NCI-H446 treated with DMSO at 0.1 percent for 48 hours (cell line): ENCODE measurements around the gene KIAA1217.

Experiments
- DNase-seq: peaks from one replicate; lab custom pipeline; 2025; lab: John Stamatoyannopoulos, UW

Gene KIAA1217

DNA sequence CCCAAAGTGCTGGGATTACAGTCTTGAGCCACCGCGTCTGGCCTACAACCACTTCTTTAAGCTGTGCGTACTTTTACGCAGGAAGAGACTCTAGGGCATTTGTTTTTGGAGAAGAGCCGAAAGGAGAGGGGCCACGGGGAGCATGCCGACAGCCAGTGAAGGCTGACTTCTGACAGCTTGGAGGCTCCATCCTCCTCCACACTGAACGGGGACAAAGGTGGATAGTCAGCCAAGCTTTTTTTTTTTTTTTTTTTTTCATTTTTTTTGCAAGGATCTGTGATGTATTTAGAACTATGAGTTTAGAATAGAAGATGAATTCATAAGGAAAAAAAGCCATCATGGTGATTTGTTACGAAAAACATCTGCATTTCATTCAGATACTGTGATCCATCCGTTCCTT, 293.1 kb downstream of the KIAA1217 start:
- DNase-seq = no peak

DNA sequence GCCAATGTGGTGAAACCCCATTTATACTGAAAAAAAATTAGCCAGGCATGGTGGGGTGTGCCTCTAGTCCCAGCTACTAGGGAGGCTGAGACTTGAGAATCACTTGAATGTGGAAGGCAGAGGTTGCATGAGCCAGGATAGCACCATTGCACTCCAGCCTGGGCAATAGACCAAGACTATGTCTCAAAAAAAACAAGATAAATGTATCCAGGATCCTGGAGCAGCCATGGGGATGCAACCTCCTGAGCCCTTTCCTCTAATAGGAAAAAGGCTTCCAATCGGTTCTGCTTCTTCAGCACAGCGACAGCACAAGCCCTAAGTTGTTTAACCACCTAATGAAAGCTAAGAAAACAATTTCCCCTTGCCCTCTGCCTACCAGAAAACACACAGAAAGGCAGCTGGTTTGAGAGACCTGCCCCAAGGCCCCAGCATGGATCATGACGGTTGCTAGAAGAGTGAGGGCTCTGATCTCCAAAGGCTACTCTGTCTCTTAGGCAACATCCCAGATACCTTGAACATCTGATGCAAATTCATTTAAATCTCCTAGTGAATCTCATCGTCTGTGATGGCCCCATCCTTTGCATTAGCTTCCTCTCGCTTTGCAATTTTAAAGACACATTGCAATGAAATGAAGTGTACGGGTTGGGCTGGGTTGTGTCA, 294.0 kb downstream of the KIAA1217 start:
- no peak for DNase-seq

DNA sequence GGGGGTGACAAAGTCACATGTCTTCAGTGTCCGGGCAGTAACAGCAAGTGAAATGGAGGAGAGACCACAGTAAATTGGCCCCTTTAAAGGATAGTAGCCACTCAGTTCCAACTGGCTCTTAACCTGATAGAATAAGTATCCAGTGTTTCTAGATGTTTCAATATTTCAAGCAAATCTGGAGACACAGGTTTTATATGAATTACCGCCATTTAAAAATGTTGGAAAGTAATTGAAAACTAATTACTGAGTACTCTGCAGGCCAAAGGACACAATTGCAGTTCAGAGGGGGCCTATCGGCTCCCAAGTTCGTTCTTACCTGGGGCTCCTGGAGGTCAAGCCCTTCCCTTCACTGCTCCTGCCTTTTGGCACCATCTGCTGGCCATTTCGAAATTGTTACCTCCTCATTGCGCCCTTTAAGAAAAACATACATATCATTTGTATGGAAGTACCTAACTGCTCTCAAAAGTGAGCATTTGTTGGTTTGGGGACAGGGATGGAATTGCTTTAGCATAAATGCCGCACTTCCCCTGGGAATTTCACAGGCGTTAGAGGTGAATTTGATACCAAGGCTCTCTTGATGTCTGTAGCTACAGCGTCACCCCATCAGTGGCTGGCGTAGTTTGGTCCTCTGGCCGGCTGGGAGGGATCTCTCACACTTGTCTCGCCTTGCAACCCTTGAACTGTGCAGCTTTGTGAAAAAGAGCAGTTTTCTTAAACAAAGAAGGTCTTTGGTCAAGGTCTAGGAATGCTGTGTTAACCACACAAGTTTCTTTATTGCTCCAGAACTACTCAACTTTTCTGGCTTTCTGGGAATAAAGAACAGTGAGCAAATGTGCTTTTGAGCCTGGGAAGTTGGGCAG, 294.8 kb downstream of the KIAA1217 start:
- DNase-seq = no peak

DNA sequence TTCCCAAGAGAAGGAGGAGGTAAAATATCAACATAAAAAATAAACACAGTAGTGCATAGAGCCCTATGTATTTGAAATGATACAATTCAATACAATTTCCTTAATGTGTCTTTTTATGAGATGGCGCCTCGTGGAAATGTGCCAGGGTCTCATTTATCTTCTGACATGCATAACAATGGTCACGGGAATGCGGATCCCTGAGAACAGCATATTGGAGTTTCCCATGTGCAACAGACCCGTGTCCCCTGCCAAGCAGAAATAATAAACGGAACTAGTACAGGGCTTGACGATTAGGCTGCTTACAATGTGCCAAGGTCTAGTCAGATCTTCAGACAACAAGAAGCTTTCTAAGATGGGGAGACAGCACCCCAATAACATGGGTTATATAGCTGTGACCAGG, 296.8 kb downstream of the KIAA1217 start:
- DNase-seq = no peak

GRCh38 chr10:24513155-24513554, 304.2 kb downstream of the KIAA1217 start:
- no peak for DNase-seq

DNA sequence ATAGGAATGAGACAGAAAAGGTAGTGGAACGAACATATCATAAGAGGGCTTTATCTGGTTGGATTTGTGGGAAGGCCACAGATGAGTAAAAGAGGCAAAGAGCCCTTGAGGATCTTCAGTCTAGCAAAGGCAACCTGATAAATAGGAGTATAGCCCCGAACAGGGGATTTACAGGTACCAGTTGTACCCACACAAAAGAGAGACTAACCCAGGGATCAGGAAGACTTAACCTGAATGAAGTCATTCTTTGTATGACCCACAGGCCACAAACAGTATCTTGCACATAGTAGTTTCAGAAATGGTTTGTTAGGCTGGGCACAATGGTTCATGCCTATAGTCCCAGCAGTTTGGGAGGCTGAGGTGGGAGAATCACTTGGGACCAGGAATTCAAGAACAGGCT, 306.5 kb downstream of the KIAA1217 start:
- DNase-seq = no peak

GRCh38 chr10:24518411-24518810, 309.5 kb downstream of the KIAA1217 start:
- DNase-seq = no peak

DNA sequence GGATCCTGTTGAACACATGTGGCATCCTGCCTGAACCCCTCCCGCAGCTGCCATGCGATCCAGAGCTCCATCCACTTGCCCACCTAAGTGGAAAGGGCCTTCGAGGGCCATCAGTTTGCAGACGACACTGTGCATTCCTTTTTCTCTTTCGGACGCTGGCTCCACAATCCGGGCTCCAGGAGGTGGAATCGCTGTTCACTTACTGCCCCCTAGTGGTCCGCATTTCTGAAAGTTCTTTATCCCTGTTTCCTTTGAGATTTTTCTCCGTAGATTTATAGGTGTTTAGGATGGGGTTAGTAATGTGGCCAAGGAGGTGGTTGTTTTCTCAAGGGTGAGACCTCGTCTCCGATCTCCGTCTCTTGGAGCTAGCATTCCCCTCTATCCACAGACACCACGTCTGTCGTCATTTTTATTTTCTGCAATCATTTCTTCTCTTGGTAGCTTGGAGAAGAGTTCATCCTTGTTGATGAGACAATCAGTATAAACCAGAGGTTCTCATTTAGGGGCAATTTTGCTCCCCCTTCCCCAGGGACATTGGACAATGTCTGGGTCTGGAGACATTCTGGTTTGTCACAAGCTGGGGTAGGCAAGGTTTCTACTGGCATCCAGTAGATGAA, 310.2 kb downstream of the KIAA1217 start:
- DNase-seq = no peak

DNA sequence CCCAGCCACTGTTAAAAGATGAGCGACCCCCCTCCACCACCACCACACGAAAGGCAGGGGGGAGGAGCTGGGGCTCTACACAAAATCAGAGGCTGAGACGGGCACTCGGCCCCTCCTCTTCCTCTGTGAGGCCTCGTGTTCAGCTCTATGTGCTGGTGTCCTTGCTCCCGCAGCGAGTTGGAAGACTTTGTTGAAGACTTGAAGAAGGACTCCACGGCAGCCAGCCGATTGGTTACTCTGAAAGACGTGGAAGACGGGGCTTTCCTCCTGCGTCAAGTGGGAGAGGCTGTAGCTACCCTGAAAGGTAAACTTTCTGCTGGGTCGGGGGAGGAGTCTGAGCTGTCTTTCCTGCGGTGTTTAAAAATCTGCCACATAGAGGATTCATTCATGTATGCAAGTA, 311.0 kb downstream of the KIAA1217 start:
- no peak for DNase-seq

DNA sequence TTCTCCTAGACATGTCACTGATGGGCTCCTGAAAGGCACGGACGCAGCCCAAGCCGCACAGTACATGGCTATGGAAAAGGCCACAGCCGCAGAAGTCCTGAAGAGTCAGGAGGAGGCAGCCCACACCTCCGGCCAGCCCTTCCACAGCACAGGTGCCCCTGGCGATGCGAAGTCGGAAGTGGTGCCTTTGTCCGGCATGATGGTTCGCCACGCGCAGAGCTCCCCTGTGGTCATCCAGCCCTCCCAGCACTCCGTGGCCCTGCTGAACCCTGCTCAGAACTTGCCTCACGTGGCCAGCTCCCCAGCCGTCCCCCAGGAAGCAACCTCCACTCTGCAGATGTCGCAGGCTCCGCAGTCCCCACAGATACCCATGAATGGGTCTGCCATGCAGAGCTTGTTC, 315.4 kb downstream of the KIAA1217 start:
- DNase-seq = no peak

- DNase-seq = no peak
These were observed 317.2 kb downstream of the KIAA1217 start for GRCh38 chr10:24526085-24526649.

DNA sequence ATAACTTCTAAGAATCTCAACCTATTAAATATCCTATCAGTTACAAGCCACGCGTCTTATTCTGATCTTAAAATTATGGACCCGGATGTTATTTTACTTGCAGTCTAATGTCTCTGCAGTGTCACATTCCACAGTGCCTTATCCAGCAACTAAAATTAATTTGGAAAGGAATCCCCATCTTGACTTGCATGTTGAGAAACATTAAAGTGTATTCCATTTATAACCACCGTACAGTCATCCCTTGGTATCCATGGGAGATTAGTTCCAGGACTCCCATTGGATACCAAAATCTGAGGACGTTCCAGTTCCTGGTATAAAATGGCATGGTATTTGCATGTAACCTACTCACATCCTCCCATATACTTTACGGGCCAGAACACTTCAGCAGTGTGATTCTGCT, 320.0 kb downstream of the KIAA1217 start:
- DNase-seq = no peak

DNA sequence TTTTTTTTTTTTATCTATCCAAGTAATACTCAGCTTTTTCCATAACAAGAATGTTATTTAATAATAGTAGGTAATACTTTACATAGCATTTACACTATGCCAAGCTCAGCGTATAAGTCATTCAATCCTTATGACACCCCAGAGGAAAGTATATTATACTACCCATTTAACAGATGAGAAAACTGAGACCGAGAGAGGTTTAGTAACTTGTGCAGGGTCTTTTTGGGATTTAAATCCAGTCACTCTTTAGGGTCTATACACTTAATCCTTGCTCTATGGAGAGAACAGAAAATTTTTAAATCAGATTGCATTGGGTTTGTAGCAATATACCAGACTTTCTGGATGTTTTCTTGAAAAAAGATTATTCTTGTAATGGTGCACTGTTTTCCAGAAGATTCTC, 322.5 kb downstream of the KIAA1217 start:
- no peak for DNase-seq

GRCh38 chr10:24533981-24534380, 325.0 kb downstream of the KIAA1217 start:
- no peak for DNase-seq

DNA sequence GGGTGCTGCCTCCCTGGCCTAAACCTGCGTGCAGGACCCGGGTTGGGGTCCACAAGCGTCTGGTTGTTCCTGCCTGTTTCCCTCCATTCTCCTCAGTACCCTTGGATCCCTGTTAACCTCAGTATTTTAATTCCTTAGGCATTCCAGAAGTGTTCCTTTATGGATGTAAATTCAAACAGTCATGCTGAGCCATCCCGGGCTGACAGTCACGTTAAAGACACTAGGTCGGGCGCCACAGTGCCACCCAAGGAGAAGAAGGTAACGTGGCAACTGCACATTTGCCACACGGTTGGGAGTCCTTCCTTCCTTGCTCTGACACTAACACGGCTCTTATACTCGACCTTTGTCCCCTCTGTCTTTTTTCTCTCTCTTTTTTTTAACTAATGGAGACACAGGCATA, 327.7 kb downstream of the KIAA1217 start:
- no peak for DNase-seq

DNA sequence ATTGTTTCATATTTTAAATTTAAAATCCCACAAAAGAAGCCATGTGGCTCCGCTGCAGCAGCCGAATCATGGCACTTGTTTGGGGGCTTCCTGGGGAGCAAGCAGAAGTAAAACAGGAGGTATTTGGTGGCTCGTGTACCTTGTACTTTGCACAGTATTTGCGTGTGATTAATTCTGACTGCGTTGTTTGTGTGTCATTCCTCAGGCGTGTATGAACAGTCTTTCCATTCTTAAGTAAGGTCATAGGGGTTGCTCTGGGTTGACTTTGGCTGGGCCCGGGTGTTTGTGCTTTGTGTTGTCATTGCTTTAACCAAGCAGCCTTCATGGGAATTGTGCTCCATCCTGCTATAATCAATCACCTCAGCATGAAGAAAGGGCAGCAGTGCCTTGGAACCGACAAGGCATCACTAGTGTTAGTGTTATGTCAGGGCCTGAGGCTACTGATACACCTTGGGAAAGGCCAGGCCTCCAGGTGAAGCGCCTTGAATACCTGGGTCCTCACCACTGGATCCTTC, 332.4 kb downstream of the KIAA1217 start:
- DNase-seq = no peak

- no peak for DNase-seq
These were observed 333.7 kb downstream of the KIAA1217 start for GRCh38 chr10:24542314-24543270.

DNA sequence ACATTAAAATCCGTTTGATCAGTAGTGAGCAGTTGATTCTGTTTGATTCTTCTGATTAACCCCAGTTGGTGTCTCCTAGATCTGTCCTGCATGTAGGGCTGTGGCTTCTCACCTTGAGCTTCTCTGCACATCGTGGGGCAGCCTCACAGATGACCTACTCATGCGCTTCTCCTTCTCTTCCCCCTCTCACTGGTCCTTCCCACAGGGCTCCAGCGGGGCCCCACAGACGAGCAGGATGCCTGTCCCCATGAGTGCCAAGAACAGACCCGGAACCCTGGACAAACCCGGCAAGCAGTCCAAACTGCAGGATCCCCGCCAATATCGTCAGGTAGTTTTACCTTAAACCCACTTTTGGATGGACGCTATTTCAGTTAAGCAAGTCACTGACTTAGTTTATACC, 335.8 kb downstream of the KIAA1217 start:
- no peak for DNase-seq

DNA sequence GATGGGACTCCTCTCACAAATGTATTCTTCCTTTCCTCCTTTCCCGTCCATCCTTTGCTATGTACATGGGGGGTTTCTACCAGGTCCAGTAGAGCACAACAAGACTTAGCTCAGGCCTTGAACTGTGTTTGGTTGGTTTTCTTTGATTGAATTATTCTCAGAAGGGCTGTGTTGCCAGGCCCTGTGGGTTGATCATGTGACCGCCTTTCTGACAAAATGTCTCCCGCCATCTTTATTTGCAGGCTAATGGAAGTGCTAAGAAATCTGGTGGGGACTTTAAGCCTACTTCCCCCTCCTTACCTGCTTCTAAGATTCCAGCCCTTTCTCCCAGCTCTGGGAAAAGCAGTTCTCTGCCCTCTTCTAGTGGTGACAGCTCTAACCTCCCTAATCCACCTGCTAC, 336.6 kb downstream of the KIAA1217 start:
- no peak for DNase-seq

DNA sequence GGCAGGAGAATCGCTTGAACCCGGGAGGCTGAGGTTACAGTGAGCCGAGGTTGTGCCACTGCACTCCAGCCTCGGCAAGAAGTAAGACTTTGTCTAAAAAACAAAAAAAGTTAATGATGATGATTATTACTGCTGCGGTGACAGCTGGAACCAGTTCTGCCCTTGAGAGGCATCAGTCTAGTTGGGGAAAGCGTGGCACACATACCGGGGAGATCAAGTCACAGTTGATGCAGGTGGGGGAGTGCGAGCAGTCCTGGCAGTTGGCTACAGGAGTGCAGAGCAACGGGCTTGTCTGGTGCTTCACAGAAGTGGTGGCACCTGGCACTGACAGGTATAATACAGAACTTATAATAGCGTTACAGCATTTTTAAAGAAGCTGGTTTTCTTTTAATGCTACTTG, 341.7 kb downstream of the KIAA1217 start:
- no peak for DNase-seq

- no peak for DNase-seq
These were observed 342.2 kb downstream of the KIAA1217 start for GRCh38 chr10:24551161-24551560.
